H9 (cell line): ENCODE data around the gene CD86. TPM values are rescaled to one million over a fixed set of nuclear protein-coding genes. Genes with fewer than 3 reads are reported as not detected.

Source experiments
- DNase-seq: peaks from one replicate; pipeline ENCODE4 v3.0.0-alpha.2; 2017
- H2AFZ ChIP-seq: one replicate; pipeline ENCODE4 v1.6.1; 2013; ENCODE audit warnings: mild to moderate bottlenecking, low read length, control low read depth, moderate library complexity
- H2AK5ac ChIP-seq: 2 replicates; pipeline ENCODE4 v1.6.1; 2013; ENCODE audit warnings: low read length, control low read depth, mixed read lengths; ENCODE audit not compliant: insufficient read length
- H2BK120ac ChIP-seq: one replicate; pipeline ENCODE4 v1.6.1; 2013; ENCODE audit warnings: low read depth, mild to moderate bottlenecking, low read length, control low read depth, inconsistent platforms; ENCODE audit not compliant: poor library complexity, severe bottlenecking
- H2BK12ac ChIP-seq: 2 replicates; pipeline ENCODE4 v1.6.1; 2013; ENCODE audit warnings: low read length, control low read depth, mixed read lengths, low read depth; ENCODE audit not compliant: insufficient read length
- H2BK15ac ChIP-seq: 2 replicates; pipeline ENCODE4 v1.6.1; 2013; ENCODE audit warnings: low read depth, low read length, control low read depth
- H2BK20ac ChIP-seq: one replicate; pipeline ENCODE4 v1.6.1; 2013; ENCODE audit warnings: low read depth, mild to moderate bottlenecking, low read length, control low read depth, inconsistent platforms; ENCODE audit not compliant: poor library complexity, severe bottlenecking
- H2BK5ac ChIP-seq: 2 replicates; pipeline ENCODE4 v1.6.1; 2013; ENCODE audit warnings: low read length, control low read depth, mixed read lengths; ENCODE audit not compliant: insufficient read length
- H3K14ac ChIP-seq: 2 replicates; pipeline ENCODE4 v1.6.1; 2013; ENCODE audit warnings: low read length, control low read depth; ENCODE audit not compliant: insufficient read depth
- H3K18ac ChIP-seq: 2 replicates; pipeline ENCODE4 v1.6.1; 2013; ENCODE audit warnings: low read depth, mild to moderate bottlenecking, mixed read lengths, low read length, control low read depth; ENCODE audit not compliant: insufficient read length
- H3K23ac ChIP-seq: 2 replicates; pipeline ENCODE4 v1.6.1; 2013; ENCODE audit warnings: low read length, control low read depth, mixed read lengths, low read depth; ENCODE audit not compliant: insufficient read length
- H3K23me2 ChIP-seq: 2 replicates; pipeline ENCODE4 v1.6.1; 2013; ENCODE audit warnings: low read depth, mild to moderate bottlenecking, mixed read lengths, low read length, control low read depth; ENCODE audit not compliant: insufficient read length, poor library complexity, severe bottlenecking
- H3K27ac ChIP-seq: 2 replicates; pipeline ENCODE4 v1.5.1; 2013; ENCODE audit warnings: low read length, control low read depth, mixed read lengths, low read depth; ENCODE audit not compliant: insufficient read length
- H3K27me3 ChIP-seq: 2 replicates; pipeline ENCODE4 v1.6.1; 2013; ENCODE audit warnings: low read length, control low read depth, inconsistent platforms; ENCODE audit not compliant: insufficient read depth
- H3K4ac ChIP-seq: 2 replicates; pipeline ENCODE4 v1.6.1; 2013; ENCODE audit warnings: low read depth, mild to moderate bottlenecking, control low read depth, inconsistent platforms, low read length, moderate library complexity
- H3K4me1 ChIP-seq: 2 replicates; pipeline ENCODE4 v1.6.1; 2013; ENCODE audit warnings: low read length, control low read depth, inconsistent platforms; ENCODE audit not compliant: insufficient read depth
- H3K4me2 ChIP-seq: 2 replicates; pipeline ENCODE4 v1.6.1; 2013; ENCODE audit warnings: low read length, control low read depth, mixed read lengths; ENCODE audit not compliant: insufficient read length, insufficient read depth
- H3K56ac ChIP-seq: 2 replicates; pipeline ENCODE4 v1.6.1; 2013; ENCODE audit warnings: low read depth, mild to moderate bottlenecking, mixed read lengths, low read length, control low read depth; ENCODE audit not compliant: insufficient read length
- H3K79me1 ChIP-seq: 2 replicates; pipeline ENCODE4 v1.6.1; 2013; ENCODE audit warnings: low read depth, mild to moderate bottlenecking, moderate library complexity, low read length, control low read depth, inconsistent platforms; ENCODE audit not compliant: insufficient read depth, poor library complexity, severe bottlenecking
- H3K79me2 ChIP-seq: 2 replicates; pipeline ENCODE4 v1.6.1; 2013; ENCODE audit warnings: low read length, control low read depth, inconsistent platforms; ENCODE audit not compliant: insufficient read depth
- H3K9ac ChIP-seq: 2 replicates; pipeline ENCODE4 v1.6.1; 2013; ENCODE audit warnings: low read length, control low read depth, mixed read lengths; ENCODE audit not compliant: insufficient read length; ENCODE audit errors: extremely low read depth
- H3K9me3 ChIP-seq: one replicate; pipeline ENCODE4 v1.6.1; 2013; ENCODE audit warnings: low read depth, low read length, inconsistent platforms; ENCODE audit not compliant: control insufficient read depth
- H3T11ph ChIP-seq: one replicate; pipeline ENCODE4 v1.6.1; 2013; ENCODE audit warnings: mild to moderate bottlenecking, low read length, control low read depth, inconsistent platforms
- H4K20me1 ChIP-seq: one replicate; pipeline ENCODE4 v1.6.1; 2013; ENCODE audit not compliant: control insufficient read depth, insufficient read length, insufficient read depth
- H4K5ac ChIP-seq: 2 replicates; pipeline ENCODE4 v1.6.1; 2013; ENCODE audit warnings: low read depth, mild to moderate bottlenecking, mixed read lengths, low read length, control low read depth; ENCODE audit not compliant: insufficient read length
- H4K8ac ChIP-seq: replicated peaks from 2 replicates; pipeline ENCODE4 v1.6.1; 2013; ENCODE audit warnings: low read length, control low read depth, mixed read lengths, low read depth; ENCODE audit not compliant: insufficient read length
- H4K91ac ChIP-seq: 2 replicates; pipeline ENCODE4 v1.6.1; 2013; ENCODE audit warnings: low read depth, mild to moderate bottlenecking, moderate library complexity, mixed read lengths, low read length, control low read depth; ENCODE audit not compliant: insufficient read length
- H3K27ac Mint-ChIP-seq, 3 experiments: 2 replicates in 2 of 3; 3 replicates in 1 of 3; pipeline ENCODE4 v1.8.0; 2020 to 2021; ENCODE audit warnings: mixed read lengths in 3 of 3, mild to moderate bottlenecking in 1 of 3, moderate library complexity in 1 of 3
- H3K27me3 Mint-ChIP-seq: 2 replicates; pipeline ENCODE4 v1.8.0; 2021; ENCODE audit warnings: low read depth, mild to moderate bottlenecking, moderate library complexity, mixed read lengths
- H3K36me3 Mint-ChIP-seq, 3 experiments: 2 replicates in 2 of 3; 3 replicates in 1 of 3; pipeline ENCODE4 v1.8.0; 2020 to 2021; ENCODE audit warnings: low read depth in 3 of 3, mixed read lengths in 3 of 3; ENCODE audit not compliant: insufficient read depth in 1 of 3
- H3K4me1 Mint-ChIP-seq, 2 experiments: 2 replicates each; pipeline ENCODE4 v1.8.0; 2020; ENCODE audit warnings: mixed read lengths in 2 of 2
- H3K4me3 Mint-ChIP-seq, 2 experiments: 2 replicates in 1 of 2; 3 replicates in 1 of 2; pipeline ENCODE4 v1.8.0; 2020 to 2021; ENCODE audit warnings: mild to moderate bottlenecking in 2 of 2, mixed read lengths in 2 of 2, moderate library complexity in 1 of 2
- H3K9me3 Mint-ChIP-seq, 2 experiments: 2 replicates in 1 of 2; 3 replicates in 1 of 2; pipeline ENCODE4 v1.8.0; 2020; ENCODE audit warnings: mild to moderate bottlenecking in 2 of 2, mixed read lengths in 2 of 2, moderate library complexity in 1 of 2
- CTCF ChIP-seq: fragments of 200-600 bp; sonication (generic); conservative IDR thresholded peaks from 3 replicates; pipeline ENCODE4 v1.8.0; 2021; ENCODE audit warnings: antibody characterized with exemption, mild to moderate bottlenecking
- WGBS: extraction: QIAGEN DNeasy Blood & Tissue Kit; methylation state at CpG from one replicate; pipeline ENCODE4 v1.1.7; 2013; ENCODE audit warnings: missing lambda C conversion rate, low lambda C conversion rate, mixed read lengths; ENCODE audit not compliant: insufficient read length; ENCODE audit errors: extremely low coverage; 5-methylcytosine and 5-hydroxymethylcytosine counted together
- total RNA-seq: library from RNA; stranded (reverse); gene quantifications from 2 replicates; pipeline ENCODE4 v1.2.1, GENCODE V29; 2021

CD86 gene
- total RNA-seq, 1 experiment from 2014 or later = not detected

DNA sequence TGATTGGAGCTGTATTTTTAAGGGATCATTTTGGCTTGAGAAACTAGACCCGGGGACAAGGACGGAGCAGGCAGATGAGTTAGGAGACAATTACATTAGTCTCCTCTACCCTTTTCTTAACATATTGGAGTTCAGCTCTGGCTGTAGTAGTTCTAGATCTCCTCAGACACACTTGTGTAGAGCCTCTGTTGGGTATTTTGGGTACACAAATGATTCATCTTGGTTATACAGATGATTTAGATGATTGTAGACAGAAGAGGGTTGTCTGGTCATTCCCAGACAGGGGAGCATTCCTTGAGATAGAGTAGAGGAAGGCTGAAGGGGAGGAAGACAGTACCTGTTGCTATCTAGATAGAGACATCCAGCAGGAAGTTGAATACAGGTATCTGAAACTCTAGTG is 43.4 kb downstream of the CD86 start:
- no peak overlapping the region for H2BK20ac ChIP-seq
- WGBS = no CpG with 5 or more reads among the region's 2 CpGs
- H4K8ac ChIP-seq = no peak overlapping the region
- no peak overlapping the region for H3K9ac ChIP-seq
- Mint-ChIP-seq H3K9me3 (no peaks in the 10 kb centered on the region), H3K27ac (no peak overlapping the region), H3K4me1 (peaks cover 0 to 7% of the 10 kb centered on the region in 2 experiments; a peak in 2 of 4 replicates), H3K36me3 (no peaks in the 10 kb centered on the region), H3K27me3 (no peaks in the 10 kb centered on the region), H3K4me3 (no peak overlapping the region)
- no peaks in the 10 kb centered on the region for H3K79me1 ChIP-seq
- H4K20me1 ChIP-seq = no peaks in the 10 kb centered on the region
- no peak overlapping the region for H3K27ac ChIP-seq
- no peaks in the 10 kb centered on the region for H3K4me1 ChIP-seq
- H3K27me3 ChIP-seq = no peaks in the 10 kb centered on the region
- no peaks in the 10 kb centered on the region for H3K79me2 ChIP-seq
- no peak overlapping the region for H2AK5ac ChIP-seq
- no peak overlapping the region for H4K5ac ChIP-seq
- H3K23ac ChIP-seq = no peak overlapping the region
- H2BK120ac ChIP-seq = no peak overlapping the region
- no peaks in the 10 kb centered on the region for H3K9me3 ChIP-seq
- no peak overlapping the region for H2BK5ac ChIP-seq
- no peak for TF ChIP-seq CTCF
- no peak overlapping the region for H3K14ac ChIP-seq
- no peak overlapping the region for H3T11ph ChIP-seq
- no peak overlapping the region for H2BK15ac ChIP-seq
- no peak overlapping the region for H2AFZ ChIP-seq
- H2BK12ac ChIP-seq = no peak overlapping the region
- no peak overlapping the region for H3K18ac ChIP-seq
- no peaks in the 10 kb centered on the region for H3K23me2 ChIP-seq
- H3K4ac ChIP-seq = no peak overlapping the region
- H3K4me2 ChIP-seq = no peak overlapping the region
- no peak for DNase-seq
- no peak overlapping the region for H4K91ac ChIP-seq
- H3K56ac ChIP-seq = no peak overlapping the region
